Measurements from ENCODE around the gene SLC46A2. TPM values are rescaled to one million over a fixed set of nuclear protein-coding genes. Genes with fewer than 3 reads are reported as not detected.

Gene SLC46A2
- total RNA-seq, 6 experiments from 2014 or later, result not detected

GRCh38 chr9:112838342-112838741 is 52.3 kb downstream of the SLC46A2 start:
- Mint-ChIP-seq H3K27me3 (ENCODE audit: insufficient read depth) (no peaks in the 10 kb centered on the region; the same call in 1 of the 2 replicates), H3K4me3 (no peak overlapping the region), H3K27ac (no peak overlapping the region), H3K36me3 (ENCODE audit: low read depth) (peaks cover 12% of the 10 kb centered on the region; the same call in 1 of the 2 replicates), H3K4me1 (ENCODE audit: low read depth) (no peaks in the 10 kb centered on the region), H3K9me3 (no peaks in the 10 kb centered on the region)
- no peak for TF ChIP-seq CTCF (IDR thresholded peaks at IDR 0.05)
- no peak for DNase-seq

- Mint-ChIP-seq H3K9me3 (no peaks in the 10 kb centered on the region), H3K27ac (no peak overlapping the region), H3K4me1 (ENCODE audit: low read depth) (no peaks in the 10 kb centered on the region), H3K36me3 (ENCODE audit: low read depth) (peaks cover 12% of the 10 kb centered on the region; the same call in 1 of the 2 replicates), H3K4me3 (no peak overlapping the region), H3K27me3 (ENCODE audit: insufficient read depth) (no peaks in the 10 kb centered on the region; the same call in 1 of the 2 replicates)
- no peak for TF ChIP-seq CTCF (IDR thresholded peaks at IDR 0.05)
- DNase-seq, result no peak
Measured at GRCh38 chr9:112836394-112836793, 54.3 kb downstream of the SLC46A2 start.

- TF ChIP-seq CTCF (IDR thresholded peaks at IDR 0.05), result no peak
- H3K27me3 Mint-ChIP-seq (ENCODE audit: insufficient read depth), result no peaks in the 10 kb centered on the region; the same call in 1 of the 2 replicates
- H3K9me3 Mint-ChIP-seq, result no peaks in the 10 kb centered on the region
- no peaks in the 10 kb centered on the region for H3K36me3 Mint-ChIP-seq (ENCODE audit: low read depth)
- H3K4me1 Mint-ChIP-seq (ENCODE audit: low read depth), result no peaks in the 10 kb centered on the region
- no peak overlapping the region for H3K4me3 Mint-ChIP-seq
- DNase-seq, result no peak
- no peak overlapping the region for H3K27ac Mint-ChIP-seq
Measured at GRCh38 chr9:112833081-112833480, 57.6 kb downstream of the SLC46A2 start.

GRCh38 chr9:112831969-112832368 is 58.7 kb downstream of the SLC46A2 start:
- TF ChIP-seq CTCF (IDR thresholded peaks at IDR 0.05), result no peak
- Mint-ChIP-seq H3K36me3 (ENCODE audit: low read depth) (no peaks in the 10 kb centered on the region), H3K4me3 (no peak overlapping the region), H3K27ac (no peak overlapping the region), H3K27me3 (ENCODE audit: insufficient read depth) (no peaks in the 10 kb centered on the region; the same call in 1 of the 2 replicates), H3K9me3 (no peaks in the 10 kb centered on the region), H3K4me1 (ENCODE audit: low read depth) (no peaks in the 10 kb centered on the region)
- DNase-seq, result no peak

GRCh38 chr9:112831281-112831851 is 59.3 kb downstream of the SLC46A2 start:
- TF ChIP-seq CTCF (IDR thresholded peaks at IDR 0.05), result no peak
- no peak overlapping the region for H3K4me3 Mint-ChIP-seq
- no peaks in the 10 kb centered on the region for H3K9me3 Mint-ChIP-seq
- no peaks in the 10 kb centered on the region for H3K36me3 Mint-ChIP-seq (ENCODE audit: low read depth)
- no peaks in the 10 kb centered on the region for H3K4me1 Mint-ChIP-seq (ENCODE audit: low read depth)
- no peak overlapping the region for H3K27ac Mint-ChIP-seq
- H3K27me3 Mint-ChIP-seq (ENCODE audit: insufficient read depth), result no peaks in the 10 kb centered on the region; the same call in 1 of the 2 replicates
- no peak for DNase-seq

Other genes starting within 250 kb of the SLC46A2 start
- gene INIP, start 172.8 kb downstream of the SLC46A2 start, total RNA-seq (2021; fragmentation: NEBNext Ultra II Directional; extraction: Animal tissue kit (Norgen Biotek cat#: 25700)), result 10 to 100 TPM; 23.6 to 26.8 (median 25.0) TPM
- gene SNX30, start 140.1 kb downstream of the SLC46A2 start, total RNA-seq (2021; fragmentation: NEBNext Ultra II Directional; extraction: Animal tissue kit (Norgen Biotek cat#: 25700)), result 10 to 100 TPM; 11.1 to 14.9 (median 13.9) TPM
- gene ZNF883, start 121.3 kb upstream of the SLC46A2 start, total RNA-seq (2021; fragmentation: NEBNext Ultra II Directional; extraction: Animal tissue kit (Norgen Biotek cat#: 25700)), result 1 to 10 TPM; 3.5 to 7.6 (median 6.3) TPM
- 1 to 10 TPM; 1.8 to 2.6 (median 2.2) TPM for gene ZFP37, start 165.8 kb upstream of the SLC46A2 start, total RNA-seq (2021; fragmentation: NEBNext Ultra II Directional; extraction: Animal tissue kit (Norgen Biotek cat#: 25700))

Measured in HFFc6 (cell line).